Measurements from ENCODE around the gene AGAP1.

The AGAP1 gene

DNA sequence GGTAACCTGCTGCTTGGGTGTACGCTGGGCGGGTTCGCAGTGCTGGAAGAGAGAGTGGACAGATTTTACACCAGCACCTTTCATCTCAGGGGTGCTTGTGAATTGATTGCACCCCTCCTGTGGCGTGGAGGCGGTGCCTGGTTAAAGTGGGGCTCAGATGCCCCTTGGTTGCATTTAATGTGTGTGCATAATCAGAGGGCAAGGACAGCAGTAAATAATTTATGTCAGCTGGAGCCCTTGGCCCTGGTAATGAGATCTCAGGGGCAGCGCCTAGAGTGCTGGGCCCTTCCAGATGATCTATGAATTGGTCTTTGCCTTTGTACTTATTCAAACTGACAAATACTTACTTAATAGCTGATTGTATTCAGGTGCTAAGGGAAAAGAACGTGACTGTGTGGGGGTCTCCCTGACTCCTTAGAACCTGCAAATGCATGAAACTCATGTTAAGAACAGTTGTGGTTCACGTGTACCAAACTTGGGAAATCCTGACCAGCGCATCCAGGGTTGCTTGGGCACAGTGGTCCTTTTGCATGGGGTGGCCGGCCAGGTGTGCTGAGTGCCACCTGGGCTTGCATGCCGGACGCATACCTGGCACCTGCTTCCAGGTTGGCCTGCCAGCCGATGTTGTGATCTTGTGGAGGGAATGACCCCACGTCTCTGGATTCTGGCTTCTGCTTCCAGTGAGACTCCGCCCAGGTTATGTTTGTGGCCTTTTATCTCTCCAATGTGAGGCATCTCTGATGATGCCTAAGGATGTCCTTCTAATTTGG lies 118.5 kb downstream of the AGAP1 start:
- no peak for DNase-seq

DNA sequence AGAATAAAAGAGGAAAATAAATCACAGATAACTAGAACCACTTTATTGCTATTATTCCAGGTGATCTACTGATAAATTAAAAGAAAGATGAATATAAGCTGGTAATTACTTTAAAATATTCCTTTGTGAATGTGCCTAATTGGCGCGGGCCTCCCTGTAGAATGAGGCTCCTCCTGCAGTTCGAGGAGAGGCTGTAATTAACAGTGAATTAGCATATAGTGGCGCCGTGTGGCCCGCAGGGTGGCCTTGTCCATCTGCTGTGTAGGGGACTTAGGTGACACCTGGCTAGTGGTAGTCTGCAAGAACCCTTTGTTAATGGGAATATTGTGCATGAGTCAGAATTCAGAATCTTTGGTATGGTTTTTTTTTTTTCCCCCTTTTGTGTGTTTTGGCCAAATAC lies 119.8 kb downstream of the AGAP1 start:
- no peak for DNase-seq

DNA sequence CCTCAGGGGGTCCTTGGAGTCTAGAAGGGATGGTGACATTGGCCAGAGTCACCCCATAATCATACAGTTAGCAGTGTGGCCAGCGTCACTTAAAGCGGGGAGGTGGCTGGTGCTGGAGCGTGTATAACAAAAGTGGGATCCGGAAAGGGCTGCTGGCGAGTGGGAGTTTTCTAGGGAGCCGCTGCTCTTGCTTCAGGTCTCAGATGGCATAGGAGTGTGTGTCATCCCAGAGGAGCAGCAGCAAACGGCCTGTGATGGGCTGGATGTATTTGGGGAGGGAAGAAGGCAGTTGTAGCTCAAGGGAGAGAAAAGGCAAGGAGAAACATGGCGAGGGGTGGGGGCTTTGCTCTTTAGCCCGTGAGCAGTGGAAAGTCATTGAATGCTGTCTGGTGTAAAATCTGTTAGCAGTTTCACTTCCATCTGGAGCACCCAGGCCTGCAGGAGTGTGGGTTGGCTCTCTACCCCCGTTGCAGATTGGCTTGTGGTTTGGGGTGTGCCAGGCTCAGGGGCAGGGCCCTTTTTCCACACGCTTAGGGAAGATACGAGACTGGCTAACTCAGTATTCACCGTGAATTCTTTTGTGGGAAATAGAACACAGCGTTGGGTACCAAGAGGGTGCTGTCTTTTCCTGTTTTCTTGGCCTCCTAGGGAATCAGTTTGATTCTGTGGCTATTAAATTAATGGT lies 120.5 kb downstream of the AGAP1 start:
- DNase-seq, result no peak

DNA sequence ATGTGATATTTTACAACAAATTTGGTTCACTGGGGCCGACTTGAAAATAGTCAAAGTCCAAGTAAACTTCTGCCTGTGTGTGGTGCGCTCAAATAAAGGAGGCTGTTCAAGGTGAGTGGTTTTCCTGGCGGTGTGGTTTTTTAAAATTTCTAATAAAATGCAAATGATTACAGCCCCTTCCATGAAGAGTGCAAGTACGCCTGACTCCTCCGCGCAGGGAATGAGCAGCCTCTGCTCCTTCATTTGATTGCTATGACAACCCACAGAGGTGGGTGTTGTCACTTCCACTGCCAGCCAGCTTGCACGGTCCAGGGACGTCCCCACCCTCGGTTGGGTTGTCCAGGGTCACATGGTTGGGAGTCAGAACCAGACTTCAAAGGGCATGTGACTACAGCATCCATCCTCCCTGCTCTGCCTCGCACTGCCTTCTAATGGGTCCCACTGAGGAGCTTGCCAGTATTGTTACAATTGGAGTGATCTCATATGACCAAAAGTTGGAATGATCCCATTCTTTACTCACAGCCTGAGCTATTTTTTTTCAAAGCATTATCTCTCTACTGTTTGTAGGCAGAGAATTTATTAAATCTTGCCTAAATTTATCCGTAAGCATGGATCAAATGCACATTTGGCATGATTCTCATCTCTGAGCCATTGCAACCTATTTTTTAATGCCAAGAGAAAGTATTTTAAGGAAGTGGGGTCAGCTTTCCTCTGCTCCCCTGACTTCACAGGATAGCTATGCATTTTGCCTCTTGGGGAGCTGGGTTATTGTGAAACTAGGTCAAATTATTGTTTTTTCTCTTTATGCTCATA lies 121.3 kb downstream of the AGAP1 start:
- DNase-seq, result no peak

DNA sequence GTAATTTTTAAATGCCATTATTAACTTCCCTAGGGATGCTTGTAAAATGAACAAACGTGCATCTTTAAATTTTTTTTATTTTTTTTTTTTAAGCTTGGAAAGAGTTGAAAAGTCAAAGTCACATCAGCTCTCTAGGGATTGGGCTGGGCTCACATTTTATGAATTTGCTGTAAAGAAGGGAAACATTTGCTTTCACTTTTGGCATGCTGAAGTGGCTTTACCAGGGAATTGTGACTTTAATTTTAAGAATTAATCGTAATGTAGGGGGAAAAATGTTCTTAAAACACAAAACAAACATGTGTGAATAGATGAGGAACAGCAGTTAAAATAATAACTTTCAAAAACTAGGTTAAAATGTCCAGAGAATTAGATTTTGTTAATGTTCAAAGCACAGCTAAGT lies 123.0 kb downstream of the AGAP1 start:
- no peak for DNase-seq

DNA sequence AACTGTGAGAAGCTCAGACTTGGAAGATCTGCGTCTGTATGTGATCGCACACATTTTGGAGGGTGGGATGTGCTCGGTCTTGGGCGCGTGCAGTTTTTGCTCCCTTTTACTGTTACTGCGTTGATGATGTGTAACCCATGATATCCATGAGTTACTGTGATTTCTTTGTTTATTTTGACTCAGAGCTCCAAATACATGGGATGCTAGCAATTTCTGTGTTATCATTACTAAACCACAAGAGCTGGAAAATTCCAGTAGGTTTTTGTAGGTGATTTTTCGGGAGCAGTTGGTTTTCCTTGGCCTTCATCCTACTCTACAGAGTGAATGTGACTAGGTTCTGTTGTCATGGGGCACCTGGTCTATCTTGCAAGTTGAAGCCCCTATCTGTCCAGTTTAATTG lies 124.2 kb downstream of the AGAP1 start:
- no peak for DNase-seq

DNA sequence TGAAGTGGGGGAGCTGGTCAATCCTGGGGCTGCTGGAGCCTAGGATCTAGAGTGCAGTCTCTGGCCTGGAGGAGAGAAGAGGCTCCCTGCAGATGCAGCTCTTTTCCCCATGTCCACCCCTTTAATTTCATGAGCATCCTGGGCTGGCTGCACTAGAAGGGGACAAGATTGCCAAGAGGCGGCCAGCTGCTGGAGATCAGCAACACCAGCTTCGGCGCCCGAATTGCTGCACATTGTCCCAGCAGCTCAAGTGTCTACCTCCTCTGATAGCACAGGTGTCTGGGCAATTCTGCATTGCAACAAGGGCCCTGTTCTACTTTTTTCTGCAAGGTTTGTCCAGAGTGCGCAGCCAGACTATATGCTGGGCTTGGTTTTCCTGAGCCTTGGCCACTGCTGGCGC lies 125.7 kb downstream of the AGAP1 start:
- no peak for DNase-seq

DNA sequence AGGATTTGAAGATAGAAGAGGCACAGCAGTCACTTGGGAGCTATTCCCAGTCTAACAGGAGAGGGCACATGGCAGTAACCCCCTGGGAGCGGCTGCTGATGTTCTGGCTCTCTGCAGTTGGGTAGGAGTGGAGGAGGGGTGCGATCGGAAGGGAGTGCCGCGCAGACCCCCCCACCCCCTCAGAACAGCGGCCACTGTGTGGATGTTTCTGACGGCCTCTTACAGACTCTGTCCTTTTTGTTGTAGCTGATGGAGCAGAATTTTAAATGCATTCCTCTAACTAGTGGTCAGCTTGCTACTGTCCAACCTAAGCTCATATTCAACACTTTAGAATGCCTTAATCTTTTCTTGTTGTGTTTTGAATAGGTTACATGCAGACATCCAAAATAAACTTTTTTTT lies 127.9 kb downstream of the AGAP1 start:
- no peak for DNase-seq

DNA sequence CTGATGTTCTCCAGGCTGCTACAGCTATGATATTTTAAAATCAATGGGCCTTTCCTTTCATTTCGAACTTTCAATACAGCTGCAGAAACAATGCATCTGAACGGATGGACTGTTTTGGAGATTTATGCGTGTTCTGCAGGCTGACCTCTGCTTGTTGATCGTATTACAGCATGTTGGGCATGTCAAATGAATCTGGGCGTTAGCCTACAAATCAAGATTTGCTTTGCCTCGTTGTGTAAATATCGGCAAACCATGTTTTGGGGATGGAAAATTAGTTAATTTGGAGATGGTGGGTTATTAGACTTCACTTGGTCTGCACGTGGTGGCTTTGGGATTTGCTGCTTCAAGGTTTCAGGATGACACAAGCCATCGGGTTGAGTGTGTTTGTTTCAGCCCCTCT lies 129.3 kb downstream of the AGAP1 start:
- no peak for DNase-seq

DNA sequence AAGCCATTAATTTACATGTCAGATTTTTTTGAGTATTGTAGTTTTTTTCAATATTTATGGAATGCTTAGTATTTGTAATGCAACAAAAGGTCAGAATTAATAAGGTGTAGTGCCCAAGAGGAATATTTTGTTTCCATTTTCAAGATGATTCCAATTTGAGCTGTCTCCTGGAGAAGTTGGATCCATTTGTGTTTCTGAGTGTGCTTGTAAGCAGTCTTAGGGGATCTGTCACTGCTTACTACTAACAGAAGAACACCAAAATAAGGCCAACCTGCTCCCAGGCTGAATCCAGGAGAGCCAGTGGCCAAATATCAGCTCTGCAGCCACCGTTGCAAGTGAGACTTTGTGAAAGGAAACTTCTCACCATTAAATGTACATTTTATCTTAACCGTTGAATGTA lies 129.9 kb downstream of the AGAP1 start:
- no peak for DNase-seq

DNA sequence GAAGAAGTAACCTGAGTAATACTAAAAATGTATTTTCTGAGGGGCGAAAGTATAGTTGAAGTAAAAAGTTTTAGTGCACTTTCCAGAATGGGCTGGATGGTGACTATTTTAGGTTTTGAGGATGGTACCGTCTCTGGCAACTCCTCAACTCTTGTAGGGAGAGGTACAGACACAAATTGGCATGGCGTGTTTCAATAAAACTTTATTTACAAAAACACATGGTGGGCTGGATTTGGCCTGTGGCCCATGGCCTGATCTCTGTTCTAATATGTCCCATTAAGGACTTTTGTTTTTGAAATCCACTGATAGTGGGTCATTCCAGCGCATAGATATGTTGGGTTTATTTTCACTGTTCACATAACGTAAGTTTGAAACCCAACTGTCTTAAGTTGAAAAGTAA lies 132.8 kb downstream of the AGAP1 start:
- no peak for DNase-seq

DNA sequence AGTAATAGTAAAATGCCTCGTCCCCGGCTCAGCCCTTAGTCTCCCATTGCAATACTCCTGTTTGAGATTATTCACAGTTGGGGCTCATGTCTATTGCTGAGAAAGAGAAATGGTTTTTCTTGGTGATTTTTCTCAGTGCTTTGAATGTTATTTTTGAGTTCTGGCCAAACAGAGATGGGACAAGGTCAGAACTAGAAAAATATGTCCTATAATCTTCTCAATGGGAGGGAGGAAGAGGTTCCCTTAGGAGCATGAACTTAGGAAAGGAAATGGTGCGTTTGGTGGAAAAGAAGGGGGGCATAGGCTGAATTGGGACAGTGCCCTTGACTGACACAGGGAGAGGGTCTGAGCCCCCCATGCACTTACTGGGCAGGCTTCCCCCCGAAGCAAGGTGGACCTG lies 133.8 kb downstream of the AGAP1 start:
- DNase-seq, result no peak

DNA sequence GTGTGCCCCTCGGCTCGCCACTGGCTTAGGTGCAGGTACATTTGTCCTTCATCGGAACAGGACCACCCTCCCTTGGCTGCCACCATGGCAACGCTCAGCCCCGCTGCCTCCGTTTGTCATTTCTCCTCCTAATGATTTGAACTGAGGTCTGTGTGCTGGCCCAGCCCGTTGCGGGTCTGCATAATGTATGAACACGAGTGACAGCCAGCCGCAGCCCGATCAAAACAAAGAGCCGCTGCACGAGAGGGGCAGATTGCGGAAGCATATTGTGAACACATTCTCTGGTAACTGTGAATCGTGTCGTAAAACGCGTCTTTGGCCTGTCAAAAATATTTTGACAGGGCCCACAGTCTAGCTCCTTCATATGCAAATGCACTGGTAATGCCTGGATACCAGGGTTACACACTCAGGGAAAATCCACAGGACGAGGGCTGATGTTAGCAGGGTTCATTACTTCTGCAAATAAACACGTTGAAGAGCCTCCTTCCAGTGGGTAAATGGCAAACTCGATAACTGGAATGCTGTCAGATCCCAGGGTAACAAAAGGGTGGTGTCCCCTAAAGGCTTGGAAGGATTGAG lies 137.0 kb downstream of the AGAP1 start:
- no peak for DNase-seq

DNA sequence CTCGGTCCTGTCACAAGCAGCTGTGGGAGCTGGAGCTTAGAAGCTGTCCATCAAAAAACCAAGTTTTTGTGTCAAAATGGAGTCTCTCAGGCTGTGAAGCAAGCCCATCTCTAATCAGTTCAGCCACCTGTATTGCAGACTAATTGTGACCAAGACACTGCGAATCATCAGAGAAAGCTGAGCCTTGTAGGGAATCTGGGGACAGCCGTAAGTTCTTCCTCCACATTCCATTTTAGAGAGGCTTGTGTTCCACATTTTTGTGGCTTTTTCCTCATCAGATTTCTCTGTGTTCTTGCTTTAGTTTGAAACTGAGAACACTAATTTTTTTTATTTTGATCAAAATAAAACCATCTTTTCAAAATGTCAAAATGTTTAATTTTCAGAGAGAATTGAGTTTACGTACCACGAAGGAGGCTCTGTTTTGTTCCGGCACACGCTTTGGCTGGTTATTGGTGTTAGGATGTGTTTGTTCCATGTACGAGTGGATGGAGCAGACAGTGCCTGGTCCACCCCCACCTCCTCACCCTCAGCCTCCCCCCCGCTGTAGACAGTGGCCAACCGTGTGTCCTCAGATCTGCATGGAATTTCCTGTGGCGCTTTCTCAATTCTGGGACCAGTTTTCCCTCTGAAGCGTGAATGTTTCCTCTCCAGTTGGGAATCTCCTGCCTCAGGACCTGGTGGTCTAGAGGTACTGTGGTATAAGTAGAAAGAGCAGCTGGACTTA lies 140.8 kb downstream of the AGAP1 start:
- no peak for DNase-seq

DNA sequence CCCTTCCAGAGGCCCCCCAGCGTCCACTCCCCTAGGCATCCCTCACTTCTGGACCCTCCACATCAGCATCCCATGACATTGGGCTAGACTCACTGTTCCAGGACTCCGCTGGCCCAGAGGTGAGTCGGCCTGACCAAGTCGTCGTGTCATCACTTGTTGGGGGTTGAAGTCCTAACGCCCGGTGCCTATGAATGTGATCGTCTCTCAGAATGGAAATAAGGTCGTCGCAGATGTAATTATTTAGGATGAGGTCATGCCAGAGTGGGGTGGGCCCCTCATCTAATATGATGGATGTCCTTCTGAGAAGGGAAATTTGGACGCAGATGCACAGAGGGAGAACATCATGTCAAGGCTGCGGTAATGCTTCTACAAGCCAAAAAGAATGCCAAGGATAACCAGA lies 142.7 kb downstream of the AGAP1 start:
- DNase-seq, result no peak

DNA sequence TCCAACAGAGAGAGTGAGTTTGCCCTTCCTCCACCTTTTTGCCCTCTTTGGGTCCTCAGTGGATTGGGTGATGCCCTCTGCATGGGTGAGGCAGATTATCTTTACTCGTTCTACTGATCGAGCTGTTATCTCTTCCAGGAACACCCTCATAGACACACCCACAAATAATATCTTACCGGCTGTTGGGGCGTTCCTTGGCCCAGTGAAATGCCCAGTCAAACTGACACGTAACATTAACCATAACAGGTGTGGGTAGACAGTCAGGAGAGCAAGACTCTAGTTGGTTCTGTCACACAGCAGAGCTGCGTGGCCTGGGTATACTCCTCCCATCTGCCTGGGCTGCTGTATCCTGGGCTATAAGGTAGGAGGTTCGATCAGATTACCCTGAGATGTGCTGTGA lies 144.1 kb downstream of the AGAP1 start:
- DNase-seq, result no peak

DNA sequence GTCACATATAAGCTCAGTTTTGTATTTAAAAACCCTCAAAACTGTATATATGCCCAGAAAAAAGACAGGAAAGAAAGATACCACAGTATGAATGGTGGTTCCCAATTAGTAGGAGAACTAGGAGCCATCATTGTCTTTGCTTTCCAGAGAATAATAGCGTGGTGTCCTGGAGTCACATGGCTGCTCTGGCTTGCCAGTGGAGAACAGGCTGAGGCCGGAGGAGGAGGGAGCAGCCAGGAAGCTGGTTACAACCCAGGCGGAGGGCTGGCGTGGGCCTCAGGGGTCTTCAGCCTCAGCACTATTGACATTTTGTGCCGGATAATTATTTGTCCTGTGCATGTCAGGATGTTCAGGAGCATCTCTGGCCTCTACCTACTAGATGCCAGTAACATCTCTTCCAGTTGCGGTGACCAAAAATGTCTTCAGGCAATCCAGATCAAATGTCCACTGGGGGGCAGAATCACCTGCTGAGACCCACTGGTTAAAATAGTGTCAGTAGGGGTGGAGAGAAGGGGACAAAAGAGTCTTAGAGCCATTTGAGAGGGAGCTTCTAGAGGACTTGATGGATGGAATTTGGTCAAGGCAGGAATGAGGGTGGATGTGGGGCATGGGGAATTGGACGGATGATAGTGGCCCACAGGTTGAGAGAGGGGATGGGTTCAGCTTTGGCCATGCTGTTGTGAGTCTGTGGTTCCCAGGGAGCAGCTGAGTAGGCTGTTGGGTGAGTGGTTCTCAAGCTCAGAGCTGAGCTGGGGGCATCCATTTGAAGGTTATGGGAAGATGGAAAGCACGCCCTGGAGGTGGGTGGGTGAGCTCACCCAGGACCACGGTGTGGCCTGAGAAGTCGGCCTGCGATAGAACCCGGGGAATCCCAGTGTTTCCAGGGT lies 144.9 kb downstream of the AGAP1 start:
- no peak for DNase-seq

DNA sequence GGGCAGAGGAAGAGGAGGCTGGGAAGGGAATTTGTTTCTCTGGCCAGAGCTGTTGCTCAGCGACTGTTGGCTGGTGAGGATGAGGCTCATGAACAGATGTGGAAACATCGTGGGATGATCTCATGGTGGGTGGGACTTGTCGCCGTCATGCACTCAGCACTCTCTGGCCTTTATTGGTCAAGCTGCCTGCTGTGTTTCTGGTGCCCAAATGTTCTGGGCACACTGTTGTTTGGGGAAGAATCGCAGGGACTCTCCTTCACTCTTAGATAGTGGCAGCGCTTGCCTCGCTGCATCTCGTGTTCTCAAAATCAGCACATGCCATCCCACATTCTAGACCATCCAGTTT lies 145.6 kb downstream of the AGAP1 start:
- DNase-seq, result no peak

DNA sequence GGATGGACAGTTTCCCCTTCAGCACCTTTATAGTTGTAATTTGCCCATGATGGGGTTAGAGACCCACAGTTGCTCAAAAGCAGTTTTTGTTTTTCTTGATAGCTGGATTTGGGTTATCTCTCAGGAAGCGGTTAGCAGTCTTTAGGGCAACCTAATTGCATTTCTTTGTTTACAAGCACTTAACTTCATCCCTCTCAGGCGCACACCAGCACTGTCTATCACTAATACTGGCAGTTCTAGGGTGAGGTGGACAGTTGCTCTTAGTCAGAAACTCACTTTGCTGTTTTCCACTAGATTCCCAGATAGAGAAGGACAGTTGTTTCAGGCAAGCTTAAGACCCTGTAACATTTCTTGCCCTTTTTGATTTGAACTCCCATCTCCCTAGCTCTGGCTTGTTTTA lies 146.0 kb downstream of the AGAP1 start:
- DNase-seq, result no peak

DNA sequence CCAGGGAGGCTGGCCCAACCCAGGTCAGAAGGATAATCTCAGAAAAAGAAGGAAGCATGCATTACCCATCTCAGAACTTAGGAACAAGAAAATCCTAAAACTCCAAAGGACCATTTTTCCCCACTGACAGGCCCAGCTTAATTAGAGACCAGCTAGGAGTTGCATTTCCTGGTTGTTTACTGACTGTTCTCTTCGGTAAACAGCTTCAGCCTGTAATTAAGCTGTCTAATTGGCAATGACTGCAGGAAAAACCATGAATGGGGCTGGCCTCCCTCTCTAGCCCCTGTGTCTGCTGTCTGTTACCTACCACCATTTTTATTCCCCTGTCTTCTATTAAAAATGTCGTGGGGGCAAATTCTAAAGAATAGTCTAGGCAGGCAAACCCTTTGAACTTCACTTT lies 146.5 kb downstream of the AGAP1 start:
- DNase-seq, result no peak

DNA sequence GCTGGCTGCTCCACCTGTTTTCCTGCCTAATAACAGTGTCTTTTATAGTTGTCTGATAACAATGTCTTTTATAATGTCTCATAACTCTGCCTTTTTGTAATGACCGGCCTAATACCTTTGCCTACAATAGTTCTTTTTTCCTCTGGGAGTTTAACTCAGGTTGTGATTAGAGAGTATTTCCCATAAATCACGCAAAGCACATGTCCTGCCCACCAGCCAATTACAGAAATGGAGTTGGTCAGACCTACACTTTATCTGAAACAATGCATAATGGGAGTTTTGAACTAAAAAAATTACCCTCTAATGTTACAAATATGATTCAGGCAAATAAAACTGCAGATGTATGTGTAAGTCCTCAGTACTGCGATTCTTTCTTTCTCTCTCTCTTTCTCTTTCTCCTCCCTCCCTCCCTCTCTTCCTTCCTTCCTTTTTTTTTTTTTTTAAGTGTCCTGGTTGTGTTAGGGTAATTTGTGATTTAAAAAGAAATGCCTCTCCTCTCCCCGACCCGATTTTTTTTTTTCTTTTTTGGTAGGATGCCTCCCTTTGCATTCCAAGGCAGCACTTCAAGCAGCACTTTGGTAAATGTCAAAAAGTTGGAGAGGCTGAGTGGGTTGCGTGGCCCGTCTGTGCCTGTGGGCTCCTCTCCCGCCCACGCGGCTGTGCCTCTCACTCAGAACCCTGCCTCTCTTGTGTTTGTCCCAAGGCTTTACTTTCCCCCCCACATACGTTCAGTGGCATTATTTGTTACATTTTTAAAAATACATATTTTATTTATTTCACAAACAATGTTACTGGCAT lies 147.3 kb downstream of the AGAP1 start:
- DNase-seq, result no peak
